ENCODE results near the gene GFOD1.

GFOD1 gene

DNA sequence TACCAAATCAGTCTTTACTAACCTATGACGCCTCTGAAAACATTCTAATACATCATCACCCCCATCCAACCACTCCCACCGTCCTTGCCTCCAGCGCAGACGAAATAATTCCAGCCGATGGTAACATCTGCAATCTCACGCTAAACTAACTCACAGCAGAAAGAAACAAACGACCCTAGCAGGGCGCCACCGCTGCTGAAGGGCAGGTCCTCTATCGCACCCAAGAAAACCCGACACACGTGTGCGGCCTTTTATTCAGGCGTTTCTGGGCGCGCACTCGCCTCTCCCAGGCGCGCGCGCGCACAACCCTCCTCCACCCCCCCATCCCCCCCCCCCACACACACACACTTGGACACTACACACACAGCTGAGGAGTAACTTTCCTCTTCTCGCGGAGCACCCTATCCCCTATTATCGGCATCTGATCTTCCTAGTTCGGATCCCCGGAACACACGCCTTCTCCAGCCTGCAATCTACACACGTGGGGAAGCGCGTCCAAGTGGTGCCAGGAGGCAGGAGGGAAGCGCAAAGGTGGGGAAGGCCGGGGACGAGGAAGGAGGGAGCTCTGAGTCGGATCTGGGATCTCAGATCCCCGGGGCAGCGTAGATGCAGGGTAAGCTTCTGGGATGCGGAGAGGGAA, 1.4 kb downstream of the GFOD1 start:
- DNase-seq (ENCODE audit: low spot score) = peak; percentile 60

GRCh38 chr6:13485303-13485702, 2.1 kb downstream of the GFOD1 start:
- no peak for DNase-seq (ENCODE audit: low spot score)

DNA sequence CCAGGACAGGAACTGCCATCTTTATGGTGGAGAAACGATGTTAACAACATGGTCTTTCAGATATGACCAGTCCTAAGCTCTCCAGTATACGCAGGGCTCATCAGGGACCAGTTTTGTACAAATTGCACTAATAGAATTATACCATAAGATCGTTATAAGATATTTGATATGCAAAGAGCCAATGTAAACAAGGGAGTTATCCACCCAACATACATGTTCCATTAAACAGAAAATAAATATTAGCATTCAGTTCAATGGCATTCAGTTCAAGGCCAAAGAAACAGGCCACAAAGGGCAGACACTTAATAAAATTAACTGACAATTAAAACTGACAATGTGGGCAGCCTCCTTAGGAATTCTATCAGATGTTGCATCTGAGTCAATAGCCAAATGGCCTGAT, 2.6 kb downstream of the GFOD1 start:
- no peak for DNase-seq (ENCODE audit: low spot score)

DNA sequence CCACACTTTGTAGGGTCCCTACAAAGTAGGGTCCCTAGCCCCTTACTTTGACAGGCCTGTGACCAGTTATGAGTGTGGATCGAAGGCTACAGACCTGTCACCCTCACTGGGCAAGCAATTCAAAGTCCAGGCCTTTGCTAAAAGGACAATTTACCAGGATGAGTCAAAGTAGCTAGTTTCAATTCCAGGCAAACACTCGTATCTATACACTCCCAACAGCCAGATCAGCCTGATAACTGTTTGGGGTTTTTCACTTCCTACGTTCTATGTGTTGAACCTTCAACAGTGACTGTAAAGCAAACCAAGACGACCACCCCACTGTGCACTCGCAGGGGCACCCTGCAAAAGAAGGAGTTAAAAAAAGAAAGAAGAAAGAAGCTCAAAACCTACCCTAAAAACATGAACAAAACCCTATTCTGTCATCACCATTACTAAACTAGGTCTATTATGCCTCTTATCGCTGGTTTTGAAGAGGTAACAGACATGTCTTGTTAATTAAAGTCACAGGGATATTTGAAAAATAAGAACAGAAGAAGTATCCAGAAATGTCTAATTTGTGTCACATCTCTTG, 3.2 kb downstream of the GFOD1 start:
- DNase-seq (ENCODE audit: low spot score) = no peak

GRCh38 chr6:13480631-13481501, 6.5 kb downstream of the GFOD1 start:
- no peak for DNase-seq (ENCODE audit: low spot score)

DNA sequence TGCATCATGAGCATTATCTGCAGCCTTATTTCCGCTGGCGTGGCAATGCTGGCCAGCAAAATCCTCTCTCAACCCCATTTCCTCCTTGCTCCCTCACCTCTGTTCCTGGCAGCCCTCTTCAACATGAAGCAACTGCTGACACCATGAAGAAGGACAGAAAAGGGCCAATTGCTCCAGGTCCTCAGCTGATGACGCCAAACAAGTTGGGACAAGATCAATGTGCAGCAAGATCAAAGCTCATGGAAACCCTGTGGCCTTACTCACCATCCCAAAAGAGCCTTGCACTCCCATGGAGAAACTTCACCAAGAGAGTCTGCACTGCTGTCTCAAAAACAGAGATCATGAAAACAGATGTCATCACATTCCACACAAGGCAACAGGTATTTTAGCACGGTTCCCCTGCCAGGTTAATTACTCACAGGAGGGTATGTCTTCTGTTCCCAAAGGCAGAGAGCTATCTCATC, 7.4 kb downstream of the GFOD1 start:
- DNase-seq (ENCODE audit: low spot score) = no peak

DNA sequence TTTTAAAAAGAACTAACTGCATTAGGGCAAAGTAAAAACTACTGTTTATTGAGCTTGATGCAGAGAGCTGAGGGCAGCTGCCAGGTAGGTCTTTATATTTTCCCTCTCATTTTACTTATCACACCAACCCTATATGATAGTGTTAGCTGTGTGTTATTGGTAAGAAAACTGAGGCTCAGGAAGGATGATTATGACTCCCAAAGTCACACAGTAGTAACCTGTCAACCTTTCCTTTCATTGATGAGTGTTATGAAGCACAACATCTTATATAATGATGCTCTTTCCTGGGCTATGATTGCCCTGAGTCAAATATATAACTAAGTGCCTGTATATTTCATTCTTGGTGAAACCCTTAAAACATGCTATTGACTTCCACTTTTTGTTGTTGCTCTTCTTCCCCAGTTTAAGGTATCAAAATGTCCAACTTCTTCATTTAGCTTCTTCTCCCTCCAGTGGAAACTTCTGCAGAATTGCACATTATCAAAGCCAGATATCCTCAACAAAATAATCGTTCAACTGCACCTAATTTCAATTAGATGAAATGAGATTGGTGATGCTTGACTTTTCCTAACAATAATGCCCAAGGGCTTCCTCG, 8.1 kb downstream of the GFOD1 start:
- DNase-seq (ENCODE audit: low spot score) = no peak

DNA sequence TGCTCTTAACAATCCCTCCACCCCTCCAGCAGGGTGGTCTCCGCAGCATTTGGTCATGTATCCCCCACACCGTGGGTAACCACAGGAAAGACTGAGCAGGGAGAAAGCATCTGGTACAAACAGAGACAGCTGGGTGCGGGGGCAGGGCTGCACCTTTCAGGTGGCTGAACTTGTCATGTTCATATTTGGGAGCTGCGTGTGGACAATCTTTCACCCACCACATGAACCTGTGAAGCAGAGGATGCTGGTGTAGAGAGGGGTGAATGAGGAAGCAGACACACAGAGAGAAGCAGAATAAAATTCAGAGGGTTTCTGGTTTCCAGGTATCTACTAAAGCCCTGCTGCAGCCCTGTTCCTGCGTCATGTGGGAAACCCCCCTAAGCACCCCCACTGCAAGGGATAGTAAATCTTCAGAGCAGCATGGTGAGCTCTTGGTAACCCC, 8.9 kb downstream of the GFOD1 start:
- DNase-seq (ENCODE audit: low spot score) = no peak

GRCh38 chr6:13474787-13475186, 12.6 kb downstream of the GFOD1 start:
- no peak for DNase-seq (ENCODE audit: low spot score)

GRCh38 chr6:13474360-13474759, 13.0 kb downstream of the GFOD1 start:
- DNase-seq (ENCODE audit: low spot score) = no peak

DNA sequence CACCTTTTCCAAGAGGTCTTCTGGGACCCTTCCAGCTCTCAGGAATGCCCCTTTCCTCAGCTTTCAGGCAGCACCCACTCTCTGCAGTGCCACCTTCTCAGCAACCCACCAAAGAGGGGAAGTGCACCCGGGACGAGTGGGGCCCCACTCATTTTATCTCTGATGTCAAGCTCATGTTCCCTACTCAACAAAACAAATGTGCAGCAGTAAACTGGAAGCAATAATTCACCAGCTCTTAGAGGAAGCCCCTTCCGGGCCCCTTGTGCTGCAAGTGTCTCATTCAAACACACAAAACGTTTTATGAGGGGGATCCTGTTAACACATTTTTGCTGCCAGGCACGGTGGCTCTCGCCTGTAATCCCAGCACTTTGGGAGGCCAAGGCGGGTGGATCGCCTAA, 13.6 kb downstream of the GFOD1 start:
- DNase-seq (ENCODE audit: low spot score) = no peak

DNA sequence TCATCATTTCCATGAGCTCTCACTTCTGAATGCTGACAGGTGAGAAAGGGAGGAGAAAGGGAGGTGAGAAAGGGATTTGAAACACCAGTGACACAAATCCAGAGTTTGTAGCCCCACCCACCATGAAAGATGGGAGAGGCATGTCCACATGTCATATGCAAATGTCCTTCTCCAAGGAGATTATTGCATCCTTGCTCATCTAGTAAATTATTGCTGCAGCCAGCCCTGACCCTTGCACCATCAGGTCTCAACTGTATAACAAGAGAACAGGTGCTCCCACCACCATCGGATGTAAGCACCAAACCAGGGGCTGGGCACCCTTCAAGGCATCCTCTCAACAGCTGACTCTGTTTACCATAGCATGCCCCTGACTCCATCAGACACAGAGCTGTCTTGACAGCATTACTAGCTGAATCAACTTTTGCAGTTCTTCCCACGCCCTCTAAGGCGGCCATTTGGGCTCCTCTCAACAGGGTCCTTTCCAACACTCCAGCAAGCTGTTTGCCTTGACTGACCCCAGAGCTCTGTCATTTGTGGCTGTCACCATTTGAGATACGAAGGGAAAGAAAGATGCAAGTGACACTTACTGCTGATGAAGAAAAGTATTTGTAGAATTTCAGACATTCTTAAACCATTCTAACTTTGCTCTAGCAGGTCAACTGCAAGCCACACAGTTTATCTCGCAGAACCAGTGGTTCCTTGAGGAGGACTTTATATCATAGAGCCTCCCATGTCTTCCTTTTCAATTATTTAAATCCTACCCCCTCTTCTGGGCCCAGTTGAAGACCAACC, 14.2 kb downstream of the GFOD1 start:
- no peak for DNase-seq (ENCODE audit: low spot score)

- no peak for DNase-seq (ENCODE audit: low spot score)
Observed at GRCh38 chr6:13472099-13472498, 15.3 kb downstream of the GFOD1 start.

DNA sequence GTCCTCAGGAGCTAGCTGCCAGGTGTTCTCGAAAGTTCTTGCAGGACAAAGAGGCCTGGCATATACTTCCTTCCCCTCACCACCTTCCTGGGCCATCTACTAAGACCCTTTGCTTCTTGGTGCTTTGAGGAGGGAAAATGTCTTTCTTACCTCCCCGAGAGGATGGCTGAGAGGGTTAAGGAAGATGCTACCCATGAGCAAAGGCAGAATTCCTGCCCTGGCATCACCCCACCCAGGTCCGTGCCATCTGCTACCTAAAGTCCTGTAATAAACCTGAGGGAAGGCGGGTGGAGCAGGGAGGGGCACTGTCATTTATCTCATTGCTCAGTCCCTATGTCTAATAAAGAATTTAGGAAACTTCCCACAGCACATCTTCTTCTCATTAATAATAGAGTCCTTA, 16.2 kb downstream of the GFOD1 start:
- DNase-seq (ENCODE audit: low spot score) = no peak

- DNase-seq (ENCODE audit: low spot score) = no peak
Observed at GRCh38 chr6:13470238-13471140, 16.9 kb downstream of the GFOD1 start.

- no peak for DNase-seq (ENCODE audit: low spot score)
Observed at GRCh38 chr6:13469693-13470092, 17.7 kb downstream of the GFOD1 start.

DNA sequence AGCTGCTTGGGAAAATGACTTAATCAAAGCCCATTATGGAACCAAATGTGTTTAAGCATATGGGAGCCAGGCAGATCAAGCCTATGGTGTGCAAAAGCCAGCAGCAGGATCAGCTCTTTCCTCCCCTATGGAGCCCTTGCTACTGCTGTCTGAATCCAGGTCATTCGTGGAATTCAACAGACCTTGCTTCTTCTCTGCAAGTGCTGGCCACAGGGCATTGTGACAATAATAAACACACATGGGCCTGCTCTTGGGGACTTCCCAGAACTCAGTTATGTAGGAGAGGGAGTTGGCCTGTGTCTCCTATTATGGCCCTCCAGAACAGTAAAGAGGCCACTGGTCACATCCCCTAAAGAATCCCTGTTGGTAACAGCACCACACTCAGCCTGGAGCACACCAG, 18.6 kb downstream of the GFOD1 start:
- DNase-seq (ENCODE audit: low spot score) = no peak

DNA sequence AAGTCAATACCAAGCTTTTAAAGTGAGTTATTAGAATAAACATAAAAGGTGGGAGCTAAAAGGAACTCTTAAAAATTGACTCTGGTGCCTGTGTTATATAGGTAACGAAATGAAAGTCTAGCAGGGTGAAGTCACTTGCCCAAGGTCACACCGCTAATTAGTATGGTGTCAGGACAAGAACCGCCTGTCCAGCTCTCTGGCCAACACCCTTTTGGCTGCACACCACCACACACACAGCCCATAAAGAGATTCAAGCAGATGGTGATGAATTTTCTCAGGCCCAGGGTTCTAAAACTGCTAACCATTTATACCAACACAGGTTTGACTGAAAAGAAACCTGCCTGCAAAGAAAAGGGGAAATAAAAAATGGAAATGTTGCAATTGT, 20.2 kb downstream of the GFOD1 start:
- DNase-seq (ENCODE audit: low spot score) = no peak

GRCh38 chr6:13466304-13467215, 20.8 kb downstream of the GFOD1 start:
- DNase-seq (ENCODE audit: low spot score) = no peak

GRCh38 chr6:13465734-13466133, 21.7 kb downstream of the GFOD1 start:
- no peak for DNase-seq (ENCODE audit: low spot score)

Data from GM03348 (cell line).